NAMALWA (cell line): ENCODE data around the gene MACROH2A1.

ENCODE experiments used
- DNase-seq: peaks from one replicate; pipeline ENCODE4 v3.0.0-alpha.2; 2015; ENCODE audit warnings: low spot score

MACROH2A1 gene

GRCh38 chr5:135396459-135397055 lies 2.5 kb downstream of the MACROH2A1 start:
- no peak for DNase-seq

GRCh38 chr5:135395866-135396265 lies 3.2 kb downstream of the MACROH2A1 start:
- DNase-seq = no peak

DNA sequence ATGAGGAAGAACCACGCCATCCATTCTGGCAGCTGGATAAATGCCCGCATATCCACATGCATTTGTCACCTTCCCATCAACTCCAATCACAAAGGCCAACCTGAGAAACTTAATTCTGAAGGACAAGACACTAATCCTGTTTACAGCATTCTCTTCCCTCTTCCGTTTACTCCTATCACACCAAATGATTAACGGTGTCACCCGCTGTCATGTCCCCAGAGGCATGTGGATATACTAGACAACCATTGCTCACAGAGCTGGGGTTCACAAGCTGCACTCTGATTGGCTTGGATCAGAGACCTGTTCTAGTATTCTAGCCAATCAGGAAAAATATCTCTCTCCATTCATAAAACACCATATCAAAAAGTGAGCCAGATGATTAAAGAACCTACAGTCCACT lies 3.6 kb downstream of the MACROH2A1 start:
- no peak for DNase-seq

- DNase-seq = no peak
Observed at GRCh38 chr5:135394095-135394494, 4.9 kb downstream of the MACROH2A1 start.

GRCh38 chr5:135393691-135394090 lies 5.3 kb downstream of the MACROH2A1 start:
- DNase-seq = no peak

- DNase-seq = no peak
Observed at GRCh38 chr5:135393229-135393628, 5.8 kb downstream of the MACROH2A1 start.

DNA sequence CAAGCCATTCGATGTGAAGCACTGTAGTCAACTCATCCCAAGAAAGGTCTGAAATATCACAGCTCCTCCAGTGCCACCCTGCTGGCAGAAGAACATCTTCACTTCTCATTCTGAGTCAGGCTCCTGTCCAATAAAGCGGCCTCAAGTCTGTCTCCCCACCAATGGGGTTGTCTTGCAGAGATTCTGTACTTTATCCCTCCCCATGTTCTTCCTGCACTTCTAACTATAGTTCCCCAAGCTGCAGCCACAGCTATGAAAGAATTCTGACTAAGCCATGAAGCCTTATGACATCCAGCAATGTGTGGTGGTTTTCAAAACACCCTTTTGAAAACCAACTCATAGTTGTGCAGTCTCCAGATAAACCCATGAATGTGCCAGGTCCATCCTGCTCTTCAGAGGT lies 6.8 kb downstream of the MACROH2A1 start:
- DNase-seq = no peak

GRCh38 chr5:135391869-135392255 lies 7.2 kb downstream of the MACROH2A1 start:
- no peak for DNase-seq

DNA sequence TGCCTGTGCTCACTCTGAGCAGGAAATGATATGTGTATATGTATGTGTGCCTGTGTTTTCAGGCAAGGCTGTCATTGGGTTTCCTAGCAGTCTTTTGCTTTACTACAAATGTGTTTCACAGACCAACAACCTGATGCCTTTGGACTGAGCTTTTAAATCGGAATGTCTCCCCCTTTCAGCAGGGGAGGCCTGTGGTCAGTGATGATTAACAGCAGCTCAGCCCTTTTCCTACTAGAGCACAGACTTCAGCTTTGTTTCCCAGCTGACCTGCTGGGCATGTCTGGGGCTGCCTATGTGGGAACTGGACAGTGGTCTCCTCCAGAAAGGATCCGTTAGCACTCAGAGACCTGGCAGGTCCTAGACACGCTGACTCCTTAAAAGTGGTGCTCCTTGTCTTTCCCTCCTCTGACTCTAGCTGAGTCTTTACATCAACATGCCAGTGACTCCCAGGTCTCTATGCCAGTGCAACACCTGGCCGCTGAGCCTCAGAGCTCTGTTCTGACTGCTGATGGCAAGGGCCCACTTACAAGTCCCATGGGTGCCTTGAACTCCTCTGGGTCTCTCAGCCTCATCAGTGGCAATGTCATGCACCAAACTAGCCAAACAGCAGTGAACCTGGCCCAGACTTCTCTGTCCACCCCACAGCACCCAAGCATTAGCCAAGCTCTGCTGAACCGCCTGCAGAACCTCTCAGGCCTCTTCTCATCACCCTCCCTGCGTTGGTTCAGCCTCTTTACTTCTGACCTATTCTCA lies 7.7 kb downstream of the MACROH2A1 start:
- DNase-seq = no peak

DNA sequence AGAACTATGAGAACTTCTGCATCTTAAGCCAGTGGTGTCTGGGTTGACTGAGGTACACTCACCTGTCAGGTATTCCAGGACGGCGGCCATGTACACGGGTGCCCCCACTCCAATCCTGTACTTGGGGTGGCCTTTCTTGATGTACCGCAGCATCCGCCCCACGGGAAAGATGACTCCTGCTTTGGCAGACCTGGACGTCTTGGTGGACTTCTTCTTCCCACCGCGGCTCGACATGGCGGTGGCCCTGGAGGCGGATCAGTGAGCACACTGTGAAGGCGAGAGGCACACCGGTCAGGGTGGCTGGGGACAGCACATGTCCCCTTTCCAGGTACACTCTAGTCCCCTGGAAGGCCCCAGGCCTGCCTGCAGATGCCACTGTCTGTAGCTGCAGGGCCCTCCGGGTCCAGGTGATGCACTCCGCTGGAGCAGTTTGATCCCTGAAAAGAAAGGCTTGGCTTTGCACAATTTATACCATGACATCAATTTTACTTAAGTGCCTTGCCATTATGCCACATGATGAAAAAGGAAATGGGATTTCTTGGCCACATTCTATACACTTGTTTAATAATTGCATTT lies 10.1 kb downstream of the MACROH2A1 start:
- no peak for DNase-seq

DNA sequence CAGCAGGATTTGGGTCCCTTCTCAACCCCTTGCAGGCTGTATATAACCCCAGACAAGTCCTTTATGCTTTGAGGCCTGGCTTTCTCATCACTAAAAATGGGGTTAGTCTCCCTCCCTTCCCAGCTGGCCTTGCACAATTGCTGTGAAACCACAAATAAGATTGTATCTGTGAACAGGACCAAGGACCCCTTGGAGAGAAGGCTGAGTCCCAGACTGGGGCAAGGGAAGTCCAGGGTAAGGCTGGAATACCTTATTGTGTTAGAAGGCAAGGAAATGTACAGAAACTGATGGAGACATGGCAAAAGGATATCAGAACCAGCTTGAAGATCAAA lies 11.4 kb downstream of the MACROH2A1 start:
- no peak for DNase-seq

DNA sequence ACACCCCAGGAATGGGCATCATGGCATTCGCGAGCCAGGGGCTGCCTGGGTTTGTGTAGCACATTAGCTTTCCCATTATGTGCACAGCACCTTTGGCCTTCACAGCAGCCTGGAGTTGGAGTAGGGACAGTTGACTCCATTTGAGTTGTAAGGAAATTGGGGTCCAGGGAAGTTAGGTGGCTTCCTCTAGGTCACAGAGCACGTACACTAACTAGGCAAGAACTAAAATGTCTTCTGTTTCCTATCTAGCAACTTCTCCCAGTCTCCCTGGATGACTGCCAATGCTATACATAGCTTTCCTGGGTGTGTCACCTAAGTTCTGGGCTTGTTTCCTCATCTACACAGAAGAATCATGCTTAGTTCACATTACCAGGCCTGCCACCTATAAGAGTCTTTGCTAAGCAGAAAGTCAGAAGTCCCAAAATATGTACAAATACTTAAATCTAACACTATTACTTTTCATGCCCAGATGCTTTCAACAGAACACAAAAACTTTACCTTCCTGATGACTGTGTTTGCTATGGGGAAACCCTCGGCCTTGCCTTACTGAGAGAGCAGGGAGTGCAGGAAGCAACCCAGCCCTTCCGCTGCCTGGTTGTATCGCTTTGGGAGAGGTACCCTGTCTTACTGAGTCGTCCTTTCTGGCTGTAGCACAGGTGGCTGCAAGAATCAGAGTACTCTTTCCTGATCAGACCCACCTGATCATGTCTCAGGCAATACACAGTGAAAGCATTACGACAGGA lies 12.0 kb downstream of the MACROH2A1 start:
- DNase-seq = no peak

DNA sequence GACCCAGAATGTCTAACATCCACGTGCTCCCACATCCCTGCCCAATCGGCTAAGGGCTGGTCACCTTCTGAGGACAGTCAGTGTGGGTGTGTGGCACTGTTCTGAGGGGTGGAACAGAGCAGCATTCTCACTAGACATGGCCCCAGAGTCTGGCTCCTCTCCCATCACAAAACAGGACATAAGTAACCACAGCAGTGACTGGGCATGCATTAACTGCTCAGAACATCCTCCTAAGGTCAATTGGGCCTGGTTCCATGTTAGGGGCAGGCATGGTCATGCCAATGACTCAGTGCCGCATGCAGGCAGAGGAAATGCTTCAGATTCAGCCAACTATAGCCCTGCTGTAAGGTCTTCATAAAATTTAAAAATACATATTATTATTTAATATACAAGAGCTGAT lies 12.9 kb downstream of the MACROH2A1 start:
- no peak for DNase-seq

- no peak for DNase-seq
Observed at GRCh38 chr5:135385576-135385975, 13.5 kb downstream of the MACROH2A1 start.

DNA sequence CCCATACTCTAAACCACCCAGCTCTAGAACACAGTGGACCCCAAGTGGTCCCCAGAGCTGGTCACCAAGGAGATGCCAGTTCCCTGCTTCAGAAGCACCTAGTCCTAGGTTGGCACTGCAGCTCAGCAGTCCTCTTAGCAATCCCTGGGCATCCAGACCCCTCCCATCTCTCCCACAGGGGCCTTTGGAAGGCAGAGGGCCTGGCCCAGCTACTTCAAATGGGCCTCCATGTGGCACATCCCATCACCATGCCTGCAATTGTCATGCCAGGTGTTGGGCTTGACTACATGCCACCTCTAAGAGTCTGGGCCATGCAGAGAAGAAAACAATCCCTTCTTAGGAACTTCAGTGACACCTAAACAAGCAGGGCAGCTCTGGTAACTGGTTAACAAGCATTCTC lies 14.1 kb downstream of the MACROH2A1 start:
- DNase-seq = no peak

GRCh38 chr5:135383803-135384495 lies 15.1 kb downstream of the MACROH2A1 start:
- DNase-seq = no peak

DNA sequence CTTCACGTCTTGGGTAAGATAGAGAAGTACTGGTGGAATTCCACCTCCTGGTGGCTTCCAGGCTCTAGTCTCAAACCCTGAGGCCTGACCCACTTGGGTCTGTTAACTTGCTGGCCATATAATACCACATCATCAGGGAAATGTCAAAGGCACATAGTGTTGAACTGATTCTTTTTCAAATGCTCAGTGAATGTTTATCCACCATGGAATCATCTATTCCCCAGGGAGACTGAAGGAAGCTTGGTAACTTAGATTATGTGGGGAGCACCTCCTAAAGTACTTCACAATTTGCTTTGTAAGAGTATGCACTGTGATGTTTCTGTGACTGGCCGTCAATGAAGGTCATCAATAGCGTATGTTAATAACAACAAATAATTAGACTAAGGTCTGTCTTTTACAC lies 16.1 kb downstream of the MACROH2A1 start:
- DNase-seq = no peak

GRCh38 chr5:135382106-135382790 lies 16.8 kb downstream of the MACROH2A1 start:
- DNase-seq = no peak

DNA sequence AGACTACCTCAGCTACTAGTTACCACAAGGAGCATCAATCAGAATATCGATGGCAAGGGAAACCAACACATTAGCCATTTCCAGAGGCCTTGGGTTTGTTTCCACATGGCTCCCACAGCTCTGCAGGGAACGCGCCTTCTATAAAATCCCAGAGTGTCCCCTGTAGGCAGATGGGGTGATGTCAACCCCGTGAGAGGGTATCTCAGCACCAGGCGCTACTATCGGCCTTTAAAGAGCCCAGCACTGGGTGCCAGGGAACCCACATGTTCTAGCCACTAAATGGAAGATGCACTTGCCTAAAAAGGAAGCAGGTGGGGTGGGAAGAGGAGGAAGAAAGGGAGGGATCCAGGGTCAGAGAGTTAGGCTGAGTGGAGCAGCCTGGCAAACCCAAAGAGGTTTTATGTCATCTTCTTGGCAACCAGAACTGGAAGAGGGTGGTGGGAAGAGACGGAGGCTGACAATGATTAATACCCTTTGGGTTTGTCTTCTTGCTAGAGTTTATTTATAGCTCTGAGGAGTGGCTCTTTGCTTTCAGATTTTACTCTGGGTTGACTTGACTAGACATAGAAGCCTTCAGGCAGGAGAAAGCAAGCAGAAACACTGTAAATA lies 19.9 kb downstream of the MACROH2A1 start:
- DNase-seq = no peak

- DNase-seq = no peak
Observed at GRCh38 chr5:135377751-135378680, 21.0 kb downstream of the MACROH2A1 start.
